HEK293 (cell line): ENCODE results near the gene ATP10D.

Source experiments
- CTCF ChIA-PET: fragments of 350-600 bp; formaldehyde crosslinking; extraction: SDS; loops from one replicate; lab custom pipeline; 2021; ENCODE audit warnings: antibody characterized with exemption; lab: Yijun Ruan, JAX
- POLR2A ChIA-PET: fragments of 300-600 bp; formaldehyde crosslinking; extraction: SDS; loops from one replicate; lab custom pipeline; 2020; ENCODE audit warnings: antibody characterized with exemption, inconsistent platforms; lab: Yijun Ruan, JAX
- H3K27ac ChIP-seq: fragments of 200-500 bp; sonication (Bioruptor generic); 2 replicates; pipeline ENCODE4 v1.5.1; 2014; ENCODE audit warnings: low read depth, low read length, control low read depth, inconsistent platforms; ENCODE audit errors: extremely low read depth
- H3K36me3 ChIP-seq, 2 experiments: fragments of 200-500 bp in 1 of 2; sonication (Bioruptor generic) in 1 of 2; 1 replicate in 1 of 2; 2 replicates in 1 of 2; pipeline ENCODE4 v1.5.1; 2014 to 2017; ENCODE audit warnings: inconsistent platforms in 2 of 2, low read length in 2 of 2; ENCODE audit not compliant: control insufficient read depth in 2 of 2, insufficient read depth in 1 of 2
- H3K4me1 ChIP-seq: fragments of 200-500 bp; sonication (Bioruptor generic); 2 replicates; pipeline ENCODE4 v1.5.1; 2014; ENCODE audit warnings: mild to moderate bottlenecking, low read length, inconsistent platforms; ENCODE audit not compliant: control insufficient read depth, insufficient read depth
- H3K4me3 ChIP-seq: 2 replicates; pipeline ENCODE4 v1.5.1; 2011; ENCODE audit warnings: low read depth, mild to moderate bottlenecking, control low read depth, low read length, moderate library complexity
- H3K9me3 ChIP-seq: fragments of 200-500 bp; sonication (Bioruptor generic); 2 replicates; pipeline ENCODE4 v1.5.1; 2014; ENCODE audit warnings: low read depth, low read length, inconsistent platforms; ENCODE audit not compliant: control insufficient read depth, insufficient read depth
- BCL11A ChIP-seq: fragments of 450-650 bp; formaldehyde crosslinking; IDR thresholded peaks from 2 replicates; pipeline ENCODE4 v1.5.1; 2016; ENCODE audit warnings: low read depth, missing biosample characterization, missing genetic modification characterization
- HOXD13 ChIP-seq: sonication (generic); formaldehyde crosslinking; IDR thresholded peaks from 2 replicates; pipeline ENCODE4 v1.8.0; 2022; ENCODE audit warnings: missing genetic modification reagents, borderline replicate concordance
- KLF9 ChIP-seq: fragments of 450-650 bp; formaldehyde crosslinking; IDR thresholded peaks from 2 replicates; pipeline ENCODE4 v1.5.1; 2016; ENCODE audit warnings: missing biosample characterization, missing genetic modification characterization, low read depth
- MEIS1 ChIP-seq: sonication (generic); formaldehyde crosslinking; IDR thresholded peaks from 2 replicates; pipeline ENCODE4 v1.8.1; 2022; ENCODE audit warnings: missing genetic modification reagents, mild to moderate bottlenecking, borderline replicate concordance
- SALL2 ChIP-seq: fragments of 450-650 bp; formaldehyde crosslinking; IDR thresholded peaks from 2 replicates; pipeline ENCODE4 v1.5.0; 2017; ENCODE audit warnings: missing biosample characterization, mild to moderate bottlenecking, missing genetic modification characterization, borderline replicate concordance
- YY2 ChIP-seq: fragments of 450-650 bp; formaldehyde crosslinking; IDR thresholded peaks from 2 replicates; pipeline ENCODE4 v1.5.1; 2016; ENCODE audit warnings: missing biosample characterization, missing genetic modification characterization
- ZFP3 ChIP-seq: fragments of 450-650 bp; formaldehyde crosslinking; IDR thresholded peaks from 2 replicates; pipeline ENCODE4 v1.5.1; 2016; ENCODE audit warnings: low read depth, missing biosample characterization, missing genetic modification characterization
- ZNF133 ChIP-seq: fragments of 450-650 bp; formaldehyde crosslinking; IDR thresholded peaks from 2 replicates; pipeline ENCODE4 v1.5.1; 2016; ENCODE audit warnings: missing biosample characterization, missing genetic modification characterization
- ZNF157 ChIP-seq: fragments of 450-650 bp; formaldehyde crosslinking; IDR thresholded peaks from 2 replicates; pipeline ENCODE4 v1.5.1; 2016; ENCODE audit warnings: missing biosample characterization, missing genetic modification characterization
- ZNF174 ChIP-seq: fragments of 450-650 bp; formaldehyde crosslinking; IDR thresholded peaks from 2 replicates; pipeline ENCODE4 v1.5.0; 2017; ENCODE audit warnings: missing biosample characterization, mild to moderate bottlenecking, missing genetic modification characterization
- ZNF24 ChIP-seq: fragments of 450-650 bp; formaldehyde crosslinking; IDR thresholded peaks from 2 replicates; pipeline ENCODE4 v1.5.1; 2016; ENCODE audit warnings: missing biosample characterization, missing genetic modification characterization
- ZNF311 ChIP-seq: fragments of 450-650 bp; formaldehyde crosslinking; IDR thresholded peaks from 2 replicates; pipeline ENCODE4 v1.5.1; 2017; ENCODE audit warnings: missing biosample characterization, missing genetic modification characterization, borderline replicate concordance
- ZNF394 ChIP-seq: fragments of 450-650 bp; formaldehyde crosslinking; IDR thresholded peaks from 2 replicates; pipeline ENCODE4 v1.5.1; 2016; ENCODE audit warnings: missing biosample characterization, missing genetic modification characterization, mild to moderate bottlenecking, moderate library complexity, borderline replicate concordance
- ZNF416 ChIP-seq: fragments of 450-650 bp; formaldehyde crosslinking; IDR thresholded peaks from 2 replicates; pipeline ENCODE4 v1.5.1; 2016; ENCODE audit warnings: missing biosample characterization, missing genetic modification characterization
- ZNF48 ChIP-seq: fragments of 450-650 bp; formaldehyde crosslinking; IDR thresholded peaks from 2 replicates; pipeline ENCODE4 v1.5.1; 2016; ENCODE audit warnings: missing biosample characterization, missing genetic modification characterization
- ZNF510 ChIP-seq: fragments of 450-650 bp; formaldehyde crosslinking; IDR thresholded peaks from 2 replicates; pipeline ENCODE4 v1.5.1; 2018; ENCODE audit warnings: mild to moderate bottlenecking, missing genetic modification characterization, missing biosample characterization; ENCODE audit not compliant: insufficient replicate concordance
- ZNF544 ChIP-seq: fragments of 450-650 bp; formaldehyde crosslinking; IDR thresholded peaks from 2 replicates; pipeline ENCODE4 v1.5.0; 2017; ENCODE audit warnings: missing biosample characterization, missing genetic modification characterization
- ZNF549 ChIP-seq: fragments of 450-650 bp; IDR thresholded peaks from 2 replicates; pipeline ENCODE4 v1.5.1; 2018; ENCODE audit warnings: missing biosample characterization, missing genetic modification characterization, mild to moderate bottlenecking, inconsistent platforms, moderate library complexity
- ZNF658 ChIP-seq: fragments of 450-650 bp; formaldehyde crosslinking; IDR thresholded peaks from 2 replicates; pipeline ENCODE4; 2016; ENCODE audit warnings: missing biosample characterization, missing genetic modification characterization
- ZNF670 ChIP-seq: fragments of 450-650 bp; formaldehyde crosslinking; IDR thresholded peaks from 2 replicates; pipeline ENCODE4 v1.5.1; 2016; ENCODE audit warnings: missing biosample characterization, missing genetic modification characterization, low read depth
- ZNF707 ChIP-seq: fragments of 450-650 bp; formaldehyde crosslinking; IDR thresholded peaks from 2 replicates; pipeline ENCODE4 v1.5.1; 2016; ENCODE audit warnings: missing biosample characterization, missing genetic modification characterization
- ZNF768 ChIP-seq: fragments of 450-650 bp; formaldehyde crosslinking; IDR thresholded peaks from 2 replicates; pipeline ENCODE4 v1.5.1; 2018; ENCODE audit warnings: missing biosample characterization, mild to moderate bottlenecking, missing genetic modification characterization
- TF ChIP-seq, protein P1 (sequence below): fragments of 450-650 bp; formaldehyde crosslinking; IDR thresholded peaks from 2 replicates; pipeline ENCODE4 v1.5.1; 2017; ENCODE audit warnings: missing biosample characterization, missing genetic modification characterization
- TF ChIP-seq, protein P2 (sequence below): fragments of 450-650 bp; formaldehyde crosslinking; IDR thresholded peaks from 2 replicates; pipeline ENCODE4 v1.5.1; 2016; ENCODE audit warnings: missing biosample characterization, missing genetic modification characterization
- TF ChIP-seq, protein P3 (sequence below): fragments of 450-650 bp; formaldehyde crosslinking; IDR thresholded peaks from 2 replicates; pipeline ENCODE4 v1.5.1; 2016; ENCODE audit warnings: missing biosample characterization, missing genetic modification characterization, borderline replicate concordance

Gene ATP10D

DNA sequence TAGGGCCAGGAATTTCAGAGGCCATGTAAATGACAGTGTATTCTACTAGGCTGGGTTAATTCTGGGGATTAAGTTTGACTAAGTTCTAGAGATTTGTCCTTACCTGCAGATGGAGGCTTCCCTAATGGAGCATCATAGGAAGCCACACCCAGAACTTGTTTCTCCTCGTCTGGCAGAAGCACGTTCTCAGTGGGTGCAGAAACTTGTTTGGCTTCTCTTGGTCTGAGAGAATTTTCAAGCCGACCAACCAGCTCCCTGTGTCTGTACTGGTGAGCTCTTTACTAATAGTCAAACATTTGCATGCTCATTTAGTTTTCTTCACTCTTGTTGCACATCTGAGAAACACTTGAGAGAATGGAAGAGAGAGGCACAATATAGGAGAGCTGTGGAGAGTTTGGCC, 907 bp upstream of the ATP10D start:
- TF ChIP-seq ZFP3 (tag by site-specific recombination) (no peak), HOXD13 (CRISPR knock-in tag) (no peak), ZNF157 (no peak), ZNF544 (tag by site-specific recombination) (no peak), ZNF24 (tag by site-specific recombination) (no peak), ZNF416 (tag by site-specific recombination) (no peak), MEIS1 (no peak)
- TF ChIP-seq, protein P1, sequence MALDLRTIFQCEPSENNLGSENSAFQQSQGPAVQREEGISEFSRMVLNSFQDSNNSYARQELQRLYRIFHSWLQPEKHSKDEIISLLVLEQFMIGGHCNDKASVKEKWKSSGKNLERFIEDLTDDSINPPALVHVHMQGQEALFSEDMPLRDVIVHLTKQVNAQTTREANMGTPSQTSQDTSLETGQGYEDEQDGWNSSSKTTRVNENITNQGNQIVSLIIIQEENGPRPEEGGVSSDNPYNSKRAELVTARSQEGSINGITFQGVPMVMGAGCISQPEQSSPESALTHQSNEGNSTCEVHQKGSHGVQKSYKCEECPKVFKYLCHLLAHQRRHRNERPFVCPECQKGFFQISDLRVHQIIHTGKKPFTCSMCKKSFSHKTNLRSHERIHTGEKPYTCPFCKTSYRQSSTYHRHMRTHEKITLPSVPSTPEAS = no peak
- TF ChIP-seq, all 188 proteins: peak for 0
- Histone ChIP-seq H3K4me3 (no peak overlapping the region), H3K9me3 (no peaks in the 10 kb centered on the region), H3K36me3 (no peaks in the 10 kb centered on the region), H3K4me1 (no peaks in the 10 kb centered on the region), H3K27ac (no peak overlapping the region)
- CTCF ChIA-PET = interaction anchor here (0.7 to 1.2 kb wide), 3 partner anchors 11 to 80 kb away, joined by 3 to 4 read pairs (median 4); no protein-coding TSS in a partner anchor
- POLR2A ChIA-PET = interaction anchor here (0.7 kb wide), 1 partner anchor 21 kb away, joined by 4 read pairs; the partner anchor contains the start of gene COMMD8

DNA sequence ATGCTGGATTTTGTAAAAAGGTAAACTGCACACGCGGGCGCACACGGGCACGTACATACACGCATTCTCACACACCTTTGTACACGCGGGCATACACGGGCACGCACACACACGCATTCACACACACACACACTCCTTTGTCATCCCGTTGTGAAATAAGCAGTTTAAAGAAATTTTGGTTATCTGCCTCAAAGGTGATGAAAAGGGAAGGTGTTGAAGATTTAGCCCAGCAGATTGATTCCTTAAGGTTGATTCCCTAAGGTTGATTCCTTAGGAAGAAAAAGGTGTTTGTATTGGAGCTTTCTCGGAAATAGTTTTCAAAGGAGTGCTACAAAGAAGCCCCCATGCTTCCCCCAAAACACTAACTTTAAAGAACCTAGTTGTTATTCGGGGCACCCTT, 693 bp downstream of the ATP10D start:
- H3K4me1 ChIP-seq = no peaks in the 10 kb centered on the region

DNA sequence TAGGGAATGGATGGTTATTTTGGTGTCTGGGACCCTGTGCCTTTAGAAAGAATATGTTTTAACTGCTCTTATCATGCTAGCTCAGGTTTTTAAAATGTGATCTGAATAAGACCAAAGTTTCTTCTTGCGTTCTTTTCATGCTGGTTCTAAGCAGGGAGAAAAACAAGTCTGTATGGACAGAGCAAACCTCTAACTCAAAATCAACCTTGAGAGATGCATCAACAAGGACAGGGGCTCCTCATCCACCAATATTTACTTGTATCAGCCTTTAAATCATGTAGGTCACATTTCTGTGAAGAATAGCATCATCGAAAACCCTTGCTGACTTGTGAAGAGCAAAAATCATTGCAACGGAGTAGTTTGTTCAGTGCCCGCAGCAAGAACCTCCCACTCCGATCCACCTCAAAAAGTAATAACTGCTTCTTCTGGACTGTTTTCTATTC, 1.2 kb downstream of the ATP10D start:
- Histone ChIP-seq H3K4me3 (peak overlapping the region; percentile 56), H3K4me1 (no peaks in the 10 kb centered on the region), H3K36me3 (no peaks in the 10 kb centered on the region), H3K27ac (no peak overlapping the region), H3K9me3 (no peaks in the 10 kb centered on the region)
- ChIA-PET POLR2A (no interaction called here), CTCF (no interaction called here)
- TF ChIP-seq, protein P2, sequence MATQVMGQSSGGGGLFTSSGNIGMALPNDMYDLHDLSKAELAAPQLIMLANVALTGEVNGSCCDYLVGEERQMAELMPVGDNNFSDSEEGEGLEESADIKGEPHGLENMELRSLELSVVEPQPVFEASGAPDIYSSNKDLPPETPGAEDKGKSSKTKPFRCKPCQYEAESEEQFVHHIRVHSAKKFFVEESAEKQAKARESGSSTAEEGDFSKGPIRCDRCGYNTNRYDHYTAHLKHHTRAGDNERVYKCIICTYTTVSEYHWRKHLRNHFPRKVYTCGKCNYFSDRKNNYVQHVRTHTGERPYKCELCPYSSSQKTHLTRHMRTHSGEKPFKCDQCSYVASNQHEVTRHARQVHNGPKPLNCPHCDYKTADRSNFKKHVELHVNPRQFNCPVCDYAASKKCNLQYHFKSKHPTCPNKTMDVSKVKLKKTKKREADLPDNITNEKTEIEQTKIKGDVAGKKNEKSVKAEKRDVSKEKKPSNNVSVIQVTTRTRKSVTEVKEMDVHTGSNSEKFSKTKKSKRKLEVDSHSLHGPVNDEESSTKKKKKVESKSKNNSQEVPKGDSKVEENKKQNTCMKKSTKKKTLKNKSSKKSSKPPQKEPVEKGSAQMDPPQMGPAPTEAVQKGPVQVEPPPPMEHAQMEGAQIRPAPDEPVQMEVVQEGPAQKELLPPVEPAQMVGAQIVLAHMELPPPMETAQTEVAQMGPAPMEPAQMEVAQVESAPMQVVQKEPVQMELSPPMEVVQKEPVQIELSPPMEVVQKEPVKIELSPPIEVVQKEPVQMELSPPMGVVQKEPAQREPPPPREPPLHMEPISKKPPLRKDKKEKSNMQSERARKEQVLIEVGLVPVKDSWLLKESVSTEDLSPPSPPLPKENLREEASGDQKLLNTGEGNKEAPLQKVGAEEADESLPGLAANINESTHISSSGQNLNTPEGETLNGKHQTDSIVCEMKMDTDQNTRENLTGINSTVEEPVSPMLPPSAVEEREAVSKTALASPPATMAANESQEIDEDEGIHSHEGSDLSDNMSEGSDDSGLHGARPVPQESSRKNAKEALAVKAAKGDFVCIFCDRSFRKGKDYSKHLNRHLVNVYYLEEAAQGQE = no peak
- no peak for TF ChIP-seq ZNF510 (tag by site-specific recombination)
- no peak for TF ChIP-seq ZNF658 (tag by site-specific recombination)
- TF ChIP-seq SALL2 (tag by site-specific recombination) = no peak
- TF ChIP-seq KLF9 (tag by site-specific recombination) = no peak
- no peak for TF ChIP-seq ZNF768 (tag by site-specific recombination)
- no peak for TF ChIP-seq YY2

More for the DNA sequence above, 693 bp downstream of the ATP10D start:
- Histone ChIP-seq H3K9me3 (no peaks in the 10 kb centered on the region), H3K4me3 (peak overlapping the region; percentile 56), H3K36me3 (no peaks in the 10 kb centered on the region), H3K27ac (no peak overlapping the region)
- ChIA-PET POLR2A (interaction anchor here (0.9 to 1.3 kb wide), 2 partner anchors 23 to 82 kb away, joined by 3 to 12 read pairs; partner anchors contain the start of gene COMMD8), CTCF (no interaction called here)
- TF ChIP-seq ZNF174 = no peak
- no peak for TF ChIP-seq ZNF133 (tag by site-specific recombination)
- no peak for TF ChIP-seq ZNF311 (tag by site-specific recombination)
- no peak for TF ChIP-seq ZNF549 (tag by site-specific recombination)
- no peak for TF ChIP-seq BCL11A
- no peak for TF ChIP-seq ZNF48 (tag by site-specific recombination)
- no peak for TF ChIP-seq ZNF670 (tag by site-specific recombination)
- no peak for TF ChIP-seq ZNF394
- TF ChIP-seq, protein P3, sequence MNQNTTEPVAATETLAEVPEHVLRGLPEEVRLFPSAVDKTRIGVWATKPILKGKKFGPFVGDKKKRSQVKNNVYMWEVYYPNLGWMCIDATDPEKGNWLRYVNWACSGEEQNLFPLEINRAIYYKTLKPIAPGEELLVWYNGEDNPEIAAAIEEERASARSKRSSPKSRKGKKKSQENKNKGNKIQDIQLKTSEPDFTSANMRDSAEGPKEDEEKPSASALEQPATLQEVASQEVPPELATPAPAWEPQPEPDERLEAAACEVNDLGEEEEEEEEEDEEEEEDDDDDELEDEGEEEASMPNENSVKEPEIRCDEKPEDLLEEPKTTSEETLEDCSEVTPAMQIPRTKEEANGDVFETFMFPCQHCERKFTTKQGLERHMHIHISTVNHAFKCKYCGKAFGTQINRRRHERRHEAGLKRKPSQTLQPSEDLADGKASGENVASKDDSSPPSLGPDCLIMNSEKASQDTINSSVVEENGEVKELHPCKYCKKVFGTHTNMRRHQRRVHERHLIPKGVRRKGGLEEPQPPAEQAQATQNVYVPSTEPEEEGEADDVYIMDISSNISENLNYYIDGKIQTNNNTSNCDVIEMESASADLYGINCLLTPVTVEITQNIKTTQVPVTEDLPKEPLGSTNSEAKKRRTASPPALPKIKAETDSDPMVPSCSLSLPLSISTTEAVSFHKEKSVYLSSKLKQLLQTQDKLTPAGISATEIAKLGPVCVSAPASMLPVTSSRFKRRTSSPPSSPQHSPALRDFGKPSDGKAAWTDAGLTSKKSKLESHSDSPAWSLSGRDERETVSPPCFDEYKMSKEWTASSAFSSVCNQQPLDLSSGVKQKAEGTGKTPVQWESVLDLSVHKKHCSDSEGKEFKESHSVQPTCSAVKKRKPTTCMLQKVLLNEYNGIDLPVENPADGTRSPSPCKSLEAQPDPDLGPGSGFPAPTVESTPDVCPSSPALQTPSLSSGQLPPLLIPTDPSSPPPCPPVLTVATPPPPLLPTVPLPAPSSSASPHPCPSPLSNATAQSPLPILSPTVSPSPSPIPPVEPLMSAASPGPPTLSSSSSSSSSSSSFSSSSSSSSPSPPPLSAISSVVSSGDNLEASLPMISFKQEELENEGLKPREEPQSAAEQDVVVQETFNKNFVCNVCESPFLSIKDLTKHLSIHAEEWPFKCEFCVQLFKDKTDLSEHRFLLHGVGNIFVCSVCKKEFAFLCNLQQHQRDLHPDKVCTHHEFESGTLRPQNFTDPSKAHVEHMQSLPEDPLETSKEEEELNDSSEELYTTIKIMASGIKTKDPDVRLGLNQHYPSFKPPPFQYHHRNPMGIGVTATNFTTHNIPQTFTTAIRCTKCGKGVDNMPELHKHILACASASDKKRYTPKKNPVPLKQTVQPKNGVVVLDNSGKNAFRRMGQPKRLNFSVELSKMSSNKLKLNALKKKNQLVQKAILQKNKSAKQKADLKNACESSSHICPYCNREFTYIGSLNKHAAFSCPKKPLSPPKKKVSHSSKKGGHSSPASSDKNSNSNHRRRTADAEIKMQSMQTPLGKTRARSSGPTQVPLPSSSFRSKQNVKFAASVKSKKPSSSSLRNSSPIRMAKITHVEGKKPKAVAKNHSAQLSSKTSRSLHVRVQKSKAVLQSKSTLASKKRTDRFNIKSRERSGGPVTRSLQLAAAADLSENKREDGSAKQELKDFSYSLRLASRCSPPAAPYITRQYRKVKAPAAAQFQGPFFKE (tag by site-specific recombination) = no peak
- TF ChIP-seq ZNF707 (tag by site-specific recombination) = no peak
